Tibial nerve (tissue), 4 donors: ENCODE results near the gene SLC38A10. TPM values are rescaled to one million over a fixed set of nuclear protein-coding genes. Genes with fewer than 3 reads are reported as not detected.

Experiments used
- DNase-seq, 2 donors: peaks; one replicate each; pipeline ENCODE4 v3.0.0-alpha.2; 2019; ENCODE audit warnings: low spot score in 2 of 2
- H3K27ac ChIP-seq, 4 donors: fragments of 200-600 bp; sonication (generic) in 3 of 4; one replicate each; pipeline ENCODE4 v1.5.1; 2017 to 2019; ENCODE audit warnings: mild to moderate bottlenecking in 1 of 4
- H3K27me3 ChIP-seq, 2 donors: fragments of 200-600 bp; sonication (generic) in 1 of 2; one replicate each; pipeline versions ENCODE4 v1.5.1 to v1.6.0; 2017 to 2019
- H3K36me3 ChIP-seq, 3 donors: fragments of 200-600 bp; sonication (generic); one replicate each; pipeline ENCODE4 v1.5.1; 2018 to 2019
- H3K4me1 ChIP-seq, 4 donors: fragments of 200-600 bp; sonication (generic) in 3 of 4; one replicate each; pipeline ENCODE4 v1.5.1; 2017 to 2019
- H3K4me3 ChIP-seq, 4 donors: fragments of 200-600 bp; sonication (generic) in 3 of 4; one replicate each; pipeline ENCODE4 v1.5.1; 2017 to 2019; ENCODE audit warnings: mild to moderate bottlenecking in 1 of 4, moderate library complexity in 1 of 4
- H3K9me3 ChIP-seq, 4 donors: fragments of 200-600 bp; sonication (generic) in 3 of 4; one replicate each; pipeline ENCODE4 v1.5.1; 2017 to 2019
- EP300 ChIP-seq, 2 donors: sonication (generic); formaldehyde crosslinking; IDR thresholded peaks; one replicate each; pipeline ENCODE4 v1.6.1; 2017; ENCODE audit warnings: antibody characterized with exemption in 2 of 2, mild to moderate bottlenecking in 1 of 2
- POLR2A ChIP-seq, 2 donors: fragments of 450-650 bp; IDR thresholded peaks; one replicate each; pipeline ENCODE4 v1.6.1; 2017; ENCODE audit warnings: antibody characterized with exemption in 2 of 2, mild to moderate bottlenecking in 2 of 2, moderate library complexity in 2 of 2
- WGBS, 2 donors: methylation state at CpG; one replicate each; pipeline ENCODE4 v1.1.5; 2018; 5-methylcytosine and 5-hydroxymethylcytosine counted together
- total RNA-seq, 4 donors: library from RNA; depleted of rRNA; stranded (reverse); fragments of >200 nt; gene quantifications; one replicate each; pipeline ENCODE4 v1.1.0, GENCODE V29; 2016
- TF ChIP-seq, protein P1 (sequence below), 5 experiments: fragments of 200-600 bp in 3 of 5; fragments of 450-650 bp in 2 of 5; sonication (generic) in 3 of 5; IDR thresholded peaks; one replicate each; pipeline ENCODE4 v1.5.1; 2016 to 2019; ENCODE audit warnings: antibody characterized with exemption in 5 of 5, mild to moderate bottlenecking in 3 of 5, moderate library complexity in 2 of 5

The SLC38A10 gene
- total RNA-seq, 4 donors from 2014 or later: 80.0 to 149 (median 123) TPM

DNA sequence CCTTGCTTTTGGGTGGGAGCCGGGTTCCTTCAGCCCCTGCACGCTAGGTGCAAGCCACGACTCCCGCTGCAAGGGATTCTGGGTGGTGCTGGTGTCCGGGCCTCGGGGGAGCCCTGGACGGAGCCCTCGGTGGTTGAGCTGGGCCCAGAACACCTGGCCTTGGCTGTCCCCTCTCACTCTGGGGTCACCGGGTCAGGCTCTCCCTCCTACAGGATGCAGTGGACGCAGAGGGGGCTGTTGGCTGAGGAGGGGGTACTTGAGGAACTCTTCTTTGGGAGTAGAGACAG, 27.9 kb upstream of the SLC38A10 start:
- no peak for TF ChIP-seq EP300 (IDR thresholded peaks at IDR 0.05)
- TF ChIP-seq, protein P1, sequence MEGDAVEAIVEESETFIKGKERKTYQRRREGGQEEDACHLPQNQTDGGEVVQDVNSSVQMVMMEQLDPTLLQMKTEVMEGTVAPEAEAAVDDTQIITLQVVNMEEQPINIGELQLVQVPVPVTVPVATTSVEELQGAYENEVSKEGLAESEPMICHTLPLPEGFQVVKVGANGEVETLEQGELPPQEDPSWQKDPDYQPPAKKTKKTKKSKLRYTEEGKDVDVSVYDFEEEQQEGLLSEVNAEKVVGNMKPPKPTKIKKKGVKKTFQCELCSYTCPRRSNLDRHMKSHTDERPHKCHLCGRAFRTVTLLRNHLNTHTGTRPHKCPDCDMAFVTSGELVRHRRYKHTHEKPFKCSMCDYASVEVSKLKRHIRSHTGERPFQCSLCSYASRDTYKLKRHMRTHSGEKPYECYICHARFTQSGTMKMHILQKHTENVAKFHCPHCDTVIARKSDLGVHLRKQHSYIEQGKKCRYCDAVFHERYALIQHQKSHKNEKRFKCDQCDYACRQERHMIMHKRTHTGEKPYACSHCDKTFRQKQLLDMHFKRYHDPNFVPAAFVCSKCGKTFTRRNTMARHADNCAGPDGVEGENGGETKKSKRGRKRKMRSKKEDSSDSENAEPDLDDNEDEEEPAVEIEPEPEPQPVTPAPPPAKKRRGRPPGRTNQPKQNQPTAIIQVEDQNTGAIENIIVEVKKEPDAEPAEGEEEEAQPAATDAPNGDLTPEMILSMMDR (IDR thresholded peaks at IDR 0.05): no peak
- TF ChIP-seq POLR2A (IDR thresholded peaks at IDR 0.05): no peak
- WGBS, 2 donors: 56% methylated on average over 9 of the region's 10 CpGs; no CpG with 5 or more reads in 1 of the 2 donors
- H3K4me3 ChIP-seq: no peak overlapping the region
- DNase-seq: no peak
- H3K36me3 ChIP-seq: no peaks in the 10 kb centered on the region
- peak overlapping the region in 1 of 4 donors; percentile 35 for H3K27ac ChIP-seq
- no peaks in the 10 kb centered on the region for H3K9me3 ChIP-seq
- peaks cover 0 to 35% (median 10%) of the 10 kb centered on the region in 4 donors for H3K4me1 ChIP-seq
- H3K27me3 ChIP-seq: no peaks in the 10 kb centered on the region

DNA sequence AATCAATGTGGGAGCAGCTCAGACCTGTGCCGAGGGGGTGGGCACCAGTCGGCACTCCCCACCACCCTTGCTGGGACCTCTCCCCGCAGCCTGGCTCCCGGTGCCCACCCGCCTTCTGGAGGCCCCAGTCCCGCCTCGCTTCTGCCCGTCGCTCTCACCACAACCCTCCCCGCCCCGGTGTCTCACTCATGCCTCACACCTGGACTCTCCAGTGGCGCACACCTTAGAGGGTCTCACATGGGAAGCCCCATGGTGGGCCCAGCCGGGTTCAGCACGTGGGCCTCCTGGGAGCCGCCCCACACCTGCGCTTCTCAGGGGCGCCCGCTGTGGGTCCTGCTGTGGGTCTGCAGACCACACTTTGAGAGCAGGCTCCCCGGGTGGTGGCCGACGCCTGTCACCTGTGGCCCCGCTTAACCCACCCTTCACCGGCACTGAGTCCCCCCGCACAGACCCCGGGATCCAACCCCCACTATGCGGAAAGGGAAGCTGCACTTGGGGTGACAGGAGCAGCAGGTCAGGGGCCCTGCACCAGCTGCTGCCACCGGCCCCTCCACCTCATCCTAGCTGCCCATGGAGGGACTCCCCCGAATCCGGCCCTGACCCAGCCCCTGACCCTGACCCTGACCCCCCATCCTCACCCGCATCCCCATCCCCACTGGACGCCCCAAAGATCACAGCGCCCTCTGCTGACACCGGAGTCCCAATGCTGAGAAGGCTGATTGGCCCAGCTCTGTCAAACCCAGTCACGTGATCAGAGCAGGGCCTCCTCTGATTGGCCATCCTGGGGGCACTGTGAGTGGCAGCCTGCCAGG, 27.4 kb upstream of the SLC38A10 start:
- no peaks in the 10 kb centered on the region for H3K27me3 ChIP-seq
- H3K9me3 ChIP-seq: no peaks in the 10 kb centered on the region
- H3K4me3 ChIP-seq: no peak overlapping the region
- H3K36me3 ChIP-seq: no peaks in the 10 kb centered on the region
- WGBS, 2 donors: 83 to 86% methylated on average over 27 to 34 of the region's 34 CpGs
- no peak for DNase-seq
- peaks cover 0 to 30% (median 6%) of the 10 kb centered on the region in 4 donors for H3K4me1 ChIP-seq
- TF ChIP-seq EP300 (IDR thresholded peaks at IDR 0.05): no peak
- TF ChIP-seq, protein P1 (IDR thresholded peaks at IDR 0.05): peak in 1 of 5 experiments; percentile 9
- H3K27ac ChIP-seq: no peak overlapping the region

DNA sequence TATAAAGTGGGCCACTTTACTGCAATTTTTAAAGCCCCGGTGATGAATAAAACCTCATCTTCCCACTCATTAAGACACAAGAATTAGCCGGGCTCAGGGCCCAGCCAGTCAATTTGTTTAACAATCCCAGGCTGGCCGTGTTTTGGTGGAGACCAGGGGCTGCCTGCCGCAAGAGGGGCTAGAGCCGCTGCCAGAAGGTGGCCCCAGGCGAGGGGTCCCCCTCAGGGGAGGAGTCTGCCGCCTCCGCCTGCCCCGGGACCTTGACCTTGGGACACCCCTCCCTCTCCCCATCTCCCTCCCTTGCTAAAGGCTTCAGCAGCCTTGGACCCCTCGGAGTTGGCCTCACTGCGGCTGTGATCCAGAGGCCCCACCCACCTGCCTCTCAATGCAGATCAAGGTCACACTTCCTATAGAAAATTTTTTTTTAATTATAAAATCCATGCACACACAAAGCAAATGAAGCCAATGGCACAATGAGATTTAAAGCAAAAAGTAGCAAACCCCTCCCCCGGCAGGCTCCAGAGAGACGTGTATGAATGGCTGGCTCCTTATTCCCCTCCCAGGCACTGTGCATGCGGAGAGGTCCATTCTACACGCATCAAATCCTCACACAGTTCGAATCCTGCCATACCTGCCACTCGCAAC, 23.0 kb upstream of the SLC38A10 start:
- WGBS, 2 donors: 43 to 45% methylated on average over 17 of the region's 17 CpGs
- Histone ChIP-seq H3K36me3 (no peaks in the 10 kb centered on the region), H3K4me3 (no peak overlapping the region), H3K9me3 (no peaks in the 10 kb centered on the region), H3K27ac (no peak overlapping the region), H3K27me3 (no peaks in the 10 kb centered on the region), H3K4me1 (peaks cover 0 to 23% (median 0%) of the 10 kb centered on the region in 4 donors)
- no peak for DNase-seq
- TF ChIP-seq, protein P1 (IDR thresholded peaks at IDR 0.05): no peak
- no peak for TF ChIP-seq POLR2A (IDR thresholded peaks at IDR 0.05)
- no peak for TF ChIP-seq EP300 (IDR thresholded peaks at IDR 0.05)

DNA sequence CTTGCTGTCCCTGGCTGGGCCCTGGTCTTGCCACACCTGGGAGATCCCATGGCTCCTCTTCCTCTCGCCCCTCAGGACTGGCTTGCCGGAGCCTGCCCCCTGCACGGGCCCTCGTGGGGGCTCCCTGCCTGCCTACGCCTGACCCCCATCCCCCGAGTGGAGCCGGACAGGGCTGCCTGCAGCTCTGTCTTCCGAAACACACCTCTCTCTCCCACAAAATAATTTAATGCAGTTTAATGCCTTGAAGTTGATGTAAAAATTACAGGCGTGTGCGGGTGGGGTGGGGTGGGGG, 22.4 kb upstream of the SLC38A10 start:
- Histone ChIP-seq H3K4me1 (peaks cover 0 to 18% (median 0%) of the 10 kb centered on the region in 4 donors), H3K27ac (no peak overlapping the region), H3K4me3 (no peak overlapping the region), H3K36me3 (no peaks in the 10 kb centered on the region), H3K27me3 (no peaks in the 10 kb centered on the region), H3K9me3 (no peaks in the 10 kb centered on the region)
- no peak for DNase-seq
- TF ChIP-seq POLR2A (IDR thresholded peaks at IDR 0.05) (no peak), EP300 (IDR thresholded peaks at IDR 0.05) (no peak)
- TF ChIP-seq, protein P1 (IDR thresholded peaks at IDR 0.05): no peak
- 76 to 80% methylated on average over 10 of the region's 10 CpGs for WGBS, 2 donors

DNA sequence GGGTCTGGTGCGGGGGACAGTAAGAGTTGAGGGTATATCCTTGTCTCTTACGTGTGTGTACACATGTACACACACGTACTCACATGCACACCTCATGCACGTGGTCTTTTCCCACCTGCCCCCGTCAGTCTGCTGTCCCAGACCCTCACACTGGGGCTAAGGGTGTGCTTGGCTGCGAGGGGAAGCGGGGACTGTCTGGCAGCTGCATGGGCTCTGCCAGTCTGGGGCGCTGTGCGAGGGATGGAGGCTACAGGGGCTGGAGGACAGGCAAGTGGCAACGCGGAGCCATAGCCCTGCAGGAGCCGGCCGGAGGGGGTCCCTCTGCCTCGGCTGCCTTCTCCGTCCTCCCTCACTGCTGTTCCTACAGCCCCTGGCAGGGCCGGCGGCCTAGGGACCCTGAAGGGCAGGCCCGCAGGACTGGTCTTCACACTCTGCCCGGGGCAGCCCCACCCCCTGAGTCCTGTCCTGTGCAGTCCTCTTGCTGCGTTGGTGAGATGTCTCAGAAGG, 20.8 kb upstream of the SLC38A10 start:
- H3K27ac ChIP-seq: no peak overlapping the region
- TF ChIP-seq, protein P1 (IDR thresholded peaks at IDR 0.05): no peak
- TF ChIP-seq EP300 (IDR thresholded peaks at IDR 0.05): no peak
- no peak for TF ChIP-seq POLR2A (IDR thresholded peaks at IDR 0.05)
- H3K4me3 ChIP-seq: no peak overlapping the region
- no peaks in the 10 kb centered on the region for H3K36me3 ChIP-seq
- WGBS, 2 donors: 89% methylated on average over 10 to 20 of the region's 20 CpGs
- peaks cover 0 to 18% (median 0%) of the 10 kb centered on the region in 4 donors for H3K4me1 ChIP-seq
- H3K9me3 ChIP-seq: no peaks in the 10 kb centered on the region
- no peaks in the 10 kb centered on the region for H3K27me3 ChIP-seq
- no peak for DNase-seq
